HEK293T (cell line): ENCODE data around the gene SCG2.

ENCODE experiments used
- CTBP1 ChIP-seq: fragments of 450-650 bp; IDR thresholded peaks from 2 replicates; pipeline ENCODE4 v1.6.1; 2016; ENCODE audit warnings: borderline replicate concordance
- FOXA1 ChIP-seq: fragments of 450-650 bp; IDR thresholded peaks from 2 replicates; pipeline ENCODE4 v1.6.1; 2016; ENCODE audit warnings: mild to moderate bottlenecking
- FOXM1 ChIP-seq: fragments of 450-650 bp; IDR thresholded peaks from 2 replicates; pipeline ENCODE4 v1.6.1; 2017; ENCODE audit warnings: mild to moderate bottlenecking, borderline replicate concordance
- SP1 ChIP-seq: fragments of 450-650 bp; IDR thresholded peaks from 2 replicates; pipeline ENCODE4 v1.6.1; 2017
- TARDBP ChIP-seq: fragments of 450-650 bp; IDR thresholded peaks from 2 replicates; pipeline ENCODE4 v1.6.1; 2016

DNA sequence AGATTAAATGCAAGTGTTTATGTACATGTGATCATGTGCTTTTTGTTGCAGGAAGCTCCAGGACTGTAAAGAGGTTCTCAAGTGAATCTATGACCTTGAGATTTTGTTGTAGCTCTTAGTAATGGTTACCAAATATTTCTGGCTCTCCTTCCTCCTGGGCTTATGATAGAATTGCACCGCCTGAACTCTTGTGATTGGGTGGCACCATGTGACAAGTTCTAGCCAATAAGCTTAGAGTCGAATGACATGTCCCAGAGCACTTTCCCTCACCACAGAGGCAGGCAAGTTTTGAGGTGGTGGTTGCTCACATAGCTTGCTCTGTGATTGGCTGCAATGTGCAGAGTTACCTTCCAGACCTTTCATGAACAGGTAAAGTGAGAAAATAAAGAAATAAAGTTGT is 8.9 kb upstream of the SCG2 start:
- TF ChIP-seq SP1 (no peak), CTBP1 (no peak), FOXA1 (no peak), TARDBP (no peak), FOXM1 (no peak)
